Upper lobe of left lung (tissue), 4 donors: ENCODE data around the gene KBTBD7.

Experiments used
- CTCF ChIP-seq, 6 experiments: fragments of 450-650 bp in 4 of 6; fragments of 200-600 bp in 2 of 6; sonication (generic) in 2 of 6; IDR thresholded peaks; one replicate each; pipeline ENCODE4 v1.5.1; 2016 to 2019; ENCODE audit warnings: antibody characterized with exemption in 6 of 6
- EP300 ChIP-seq, 4 donors: sonication (generic); formaldehyde crosslinking; IDR thresholded peaks; one replicate each; pipeline ENCODE4 v1.5.1; 2017; ENCODE audit warnings: antibody characterized with exemption in 4 of 4, control low read depth in 2 of 4
- POLR2A ChIP-seq, 4 donors: fragments of 450-650 bp; IDR thresholded peaks; one replicate each; pipeline ENCODE4 v1.5.1; 2016 to 2017; ENCODE audit warnings: antibody characterized with exemption in 4 of 4, mild to moderate bottlenecking in 2 of 4

DNA sequence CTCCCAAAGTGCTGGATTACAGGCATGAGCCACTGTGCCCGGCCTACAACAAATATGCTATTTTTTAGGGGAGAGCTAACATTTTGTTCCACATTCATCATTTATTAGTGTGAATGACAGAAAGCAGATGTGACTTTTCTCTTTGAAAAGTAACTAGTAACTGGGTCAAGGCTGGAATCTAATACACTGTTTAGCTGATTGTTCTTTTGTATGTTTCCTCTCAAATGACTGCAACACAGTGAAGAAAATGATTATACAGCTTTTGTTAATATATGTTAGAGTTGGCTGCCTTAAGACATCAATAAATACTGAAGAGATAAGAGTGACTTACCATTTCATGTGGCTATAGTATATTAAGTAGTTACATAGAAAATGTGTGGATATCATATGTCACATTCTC lies 42.0 kb upstream of the KBTBD7 start:
- TF ChIP-seq CTCF (IDR thresholded peaks at IDR 0.05) = no peak
- TF ChIP-seq EP300 (IDR thresholded peaks at IDR 0.05) = no peak
- TF ChIP-seq POLR2A (IDR thresholded peaks at IDR 0.05) = no peak
